ENCODE measurements around the gene MPO. TPM values are rescaled to one million over a fixed set of nuclear protein-coding genes. Genes with fewer than 3 reads are reported as not detected.

The MPO gene
- total and polyA plus RNA-seq, 9 of the 15 experiments (the other 6 are each of a cell fraction or from before 2014, with no cell fraction given): 0.04 to 0.47 (median 0.39) TPM; not detected in 6

DNA sequence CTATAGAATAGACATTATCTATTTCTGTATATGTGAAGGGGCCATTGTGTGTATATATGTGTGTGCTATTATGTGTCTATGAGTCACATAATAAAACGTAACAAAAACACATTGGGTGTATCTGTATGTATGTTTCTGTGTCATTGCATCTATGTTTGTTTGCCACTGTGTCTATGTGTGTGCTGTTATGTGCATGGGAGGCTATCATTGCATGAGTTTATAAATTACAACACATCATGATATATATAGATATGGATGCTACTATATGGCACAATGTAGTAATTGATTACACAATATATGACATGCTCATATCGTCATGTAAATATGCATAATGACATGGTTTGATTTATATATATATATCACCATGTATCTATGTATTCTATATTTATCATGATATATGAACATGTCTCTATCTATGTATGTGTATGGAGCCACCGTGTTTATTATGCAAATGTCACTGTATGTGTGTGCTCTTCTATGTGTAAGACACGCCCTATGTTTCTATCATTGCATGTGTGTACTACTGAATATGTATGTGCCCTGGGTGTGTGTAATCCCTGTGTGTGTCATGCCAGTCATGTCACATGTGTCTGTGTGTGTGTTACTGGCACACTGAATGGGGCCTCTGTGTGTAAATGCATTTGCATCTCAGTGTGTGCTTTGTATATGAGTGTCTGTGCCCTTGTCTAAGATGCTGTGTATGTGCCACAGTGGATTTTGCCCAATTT lies 49.2 kb upstream of the MPO start (continued):
- TF ChIP-seq NFXL1 (CRISPR knock-in tag; IDR thresholded peaks at IDR 0.05) (peak; percentile 86), MAFF (IDR thresholded peaks at IDR 0.05; ENCODE audit: low read length) (peak; percentile 48; the same call in 1 of the 2 replicates), SREBF2 (CRISPR knock-in tag; IDR thresholded peaks at IDR 0.05) (no peak), KLF13 (tag; IDR thresholded peaks at IDR 0.05; ENCODE audit: borderline replicate concordance, low read depth) (no peak), DDX20 (tag; IDR thresholded peaks at IDR 0.05; ENCODE audit: low read depth) (no peak), KLF10 (CRISPR knock-in tag; IDR thresholded peaks at IDR 0.05) (no peak), NR2F6 (CRISPR knock-in tag; IDR thresholded peaks at IDR 0.05) (no peak), RBM14 (IDR thresholded peaks at IDR 0.05; ENCODE audit: borderline replicate concordance, insufficient read depth, low read depth, low read length) (no peak), HNRNPH1 (optimal IDR thresholded peaks at IDR 0.05; ENCODE audit: low read depth, low read length) (peak; percentile 67), NELFE (IDR thresholded peaks at IDR 0.05; ENCODE audit: insufficient read depth, insufficient read length) (no peak), NCOA6 (IDR thresholded peaks at IDR 0.05) (peak; percentile 58), ZNF431 (CRISPR knock-in tag; IDR thresholded peaks at IDR 0.05) (0 out of 2 replicates have a peak, but pooled peaks have one; percentile 49), ZNF436 (CRISPR knock-in tag; IDR thresholded peaks at IDR 0.05) (no peak), HNRNPK (IDR thresholded peaks at IDR 0.05; ENCODE audit: low read depth, low read length, poor library complexity, severe bottlenecking) (no peak)
- TF ChIP-seq, protein P1, sequence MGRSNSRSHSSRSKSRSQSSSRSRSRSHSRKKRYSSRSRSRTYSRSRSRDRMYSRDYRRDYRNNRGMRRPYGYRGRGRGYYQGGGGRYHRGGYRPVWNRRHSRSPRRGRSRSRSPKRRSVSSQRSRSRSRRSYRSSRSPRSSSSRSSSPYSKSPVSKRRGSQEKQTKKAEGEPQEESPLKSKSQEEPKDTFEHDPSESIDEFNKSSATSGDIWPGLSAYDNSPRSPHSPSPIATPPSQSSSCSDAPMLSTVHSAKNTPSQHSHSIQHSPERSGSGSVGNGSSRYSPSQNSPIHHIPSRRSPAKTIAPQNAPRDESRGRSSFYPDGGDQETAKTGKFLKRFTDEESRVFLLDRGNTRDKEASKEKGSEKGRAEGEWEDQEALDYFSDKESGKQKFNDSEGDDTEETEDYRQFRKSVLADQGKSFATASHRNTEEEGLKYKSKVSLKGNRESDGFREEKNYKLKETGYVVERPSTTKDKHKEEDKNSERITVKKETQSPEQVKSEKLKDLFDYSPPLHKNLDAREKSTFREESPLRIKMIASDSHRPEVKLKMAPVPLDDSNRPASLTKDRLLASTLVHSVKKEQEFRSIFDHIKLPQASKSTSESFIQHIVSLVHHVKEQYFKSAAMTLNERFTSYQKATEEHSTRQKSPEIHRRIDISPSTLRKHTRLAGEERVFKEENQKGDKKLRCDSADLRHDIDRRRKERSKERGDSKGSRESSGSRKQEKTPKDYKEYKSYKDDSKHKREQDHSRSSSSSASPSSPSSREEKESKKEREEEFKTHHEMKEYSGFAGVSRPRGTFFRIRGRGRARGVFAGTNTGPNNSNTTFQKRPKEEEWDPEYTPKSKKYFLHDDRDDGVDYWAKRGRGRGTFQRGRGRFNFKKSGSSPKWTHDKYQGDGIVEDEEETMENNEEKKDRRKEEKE (IDR thresholded peaks at IDR 0.05; ENCODE audit: borderline replicate concordance in 1 of 2, control insufficient read depth in 1 of 2, low read depth in 2 of 2, low read length in 1 of 2): peak in 1 of 2 experiments; percentile 34; a peak in 2 of 4 replicates
- TF ChIP-seq, protein P2, sequence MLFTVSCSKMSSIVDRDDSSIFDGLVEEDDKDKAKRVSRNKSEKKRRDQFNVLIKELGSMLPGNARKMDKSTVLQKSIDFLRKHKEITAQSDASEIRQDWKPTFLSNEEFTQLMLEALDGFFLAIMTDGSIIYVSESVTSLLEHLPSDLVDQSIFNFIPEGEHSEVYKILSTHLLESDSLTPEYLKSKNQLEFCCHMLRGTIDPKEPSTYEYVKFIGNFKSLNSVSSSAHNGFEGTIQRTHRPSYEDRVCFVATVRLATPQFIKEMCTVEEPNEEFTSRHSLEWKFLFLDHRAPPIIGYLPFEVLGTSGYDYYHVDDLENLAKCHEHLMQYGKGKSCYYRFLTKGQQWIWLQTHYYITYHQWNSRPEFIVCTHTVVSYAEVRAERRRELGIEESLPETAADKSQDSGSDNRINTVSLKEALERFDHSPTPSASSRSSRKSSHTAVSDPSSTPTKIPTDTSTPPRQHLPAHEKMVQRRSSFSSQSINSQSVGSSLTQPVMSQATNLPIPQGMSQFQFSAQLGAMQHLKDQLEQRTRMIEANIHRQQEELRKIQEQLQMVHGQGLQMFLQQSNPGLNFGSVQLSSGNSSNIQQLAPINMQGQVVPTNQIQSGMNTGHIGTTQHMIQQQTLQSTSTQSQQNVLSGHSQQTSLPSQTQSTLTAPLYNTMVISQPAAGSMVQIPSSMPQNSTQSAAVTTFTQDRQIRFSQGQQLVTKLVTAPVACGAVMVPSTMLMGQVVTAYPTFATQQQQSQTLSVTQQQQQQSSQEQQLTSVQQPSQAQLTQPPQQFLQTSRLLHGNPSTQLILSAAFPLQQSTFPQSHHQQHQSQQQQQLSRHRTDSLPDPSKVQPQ (CRISPR knock-in tag; IDR thresholded peaks at IDR 0.05; ENCODE audit: borderline replicate concordance): no peak
- TF ChIP-seq, protein P3, sequence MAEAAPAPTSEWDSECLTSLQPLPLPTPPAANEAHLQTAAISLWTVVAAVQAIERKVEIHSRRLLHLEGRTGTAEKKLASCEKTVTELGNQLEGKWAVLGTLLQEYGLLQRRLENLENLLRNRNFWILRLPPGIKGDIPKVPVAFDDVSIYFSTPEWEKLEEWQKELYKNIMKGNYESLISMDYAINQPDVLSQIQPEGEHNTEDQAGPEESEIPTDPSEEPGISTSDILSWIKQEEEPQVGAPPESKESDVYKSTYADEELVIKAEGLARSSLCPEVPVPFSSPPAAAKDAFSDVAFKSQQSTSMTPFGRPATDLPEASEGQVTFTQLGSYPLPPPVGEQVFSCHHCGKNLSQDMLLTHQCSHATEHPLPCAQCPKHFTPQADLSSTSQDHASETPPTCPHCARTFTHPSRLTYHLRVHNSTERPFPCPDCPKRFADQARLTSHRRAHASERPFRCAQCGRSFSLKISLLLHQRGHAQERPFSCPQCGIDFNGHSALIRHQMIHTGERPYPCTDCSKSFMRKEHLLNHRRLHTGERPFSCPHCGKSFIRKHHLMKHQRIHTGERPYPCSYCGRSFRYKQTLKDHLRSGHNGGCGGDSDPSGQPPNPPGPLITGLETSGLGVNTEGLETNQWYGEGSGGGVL (CRISPR knock-in tag; IDR thresholded peaks at IDR 0.05): no peak
- TF ChIP-seq, protein P4, sequence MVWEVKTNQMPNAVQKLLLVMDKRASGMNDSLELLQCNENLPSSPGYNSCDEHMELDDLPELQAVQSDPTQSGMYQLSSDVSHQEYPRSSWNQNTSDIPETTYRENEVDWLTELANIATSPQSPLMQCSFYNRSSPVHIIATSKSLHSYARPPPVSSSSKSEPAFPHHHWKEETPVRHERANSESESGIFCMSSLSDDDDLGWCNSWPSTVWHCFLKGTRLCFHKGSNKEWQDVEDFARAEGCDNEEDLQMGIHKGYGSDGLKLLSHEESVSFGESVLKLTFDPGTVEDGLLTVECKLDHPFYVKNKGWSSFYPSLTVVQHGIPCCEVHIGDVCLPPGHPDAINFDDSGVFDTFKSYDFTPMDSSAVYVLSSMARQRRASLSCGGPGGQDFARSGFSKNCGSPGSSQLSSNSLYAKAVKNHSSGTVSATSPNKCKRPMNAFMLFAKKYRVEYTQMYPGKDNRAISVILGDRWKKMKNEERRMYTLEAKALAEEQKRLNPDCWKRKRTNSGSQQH (CRISPR knock-in tag; IDR thresholded peaks at IDR 0.05): peak; percentile 74; the same call in 1 of the 2 replicates
